ENCODE results near the gene AHCYL2.
"Not testable (repeated sequence)": the region's sequence is repeated elsewhere in the genome, so short reads cannot be mapped to it uniquely, and the experiment has no call there.

AHCYL2 gene

DNA sequence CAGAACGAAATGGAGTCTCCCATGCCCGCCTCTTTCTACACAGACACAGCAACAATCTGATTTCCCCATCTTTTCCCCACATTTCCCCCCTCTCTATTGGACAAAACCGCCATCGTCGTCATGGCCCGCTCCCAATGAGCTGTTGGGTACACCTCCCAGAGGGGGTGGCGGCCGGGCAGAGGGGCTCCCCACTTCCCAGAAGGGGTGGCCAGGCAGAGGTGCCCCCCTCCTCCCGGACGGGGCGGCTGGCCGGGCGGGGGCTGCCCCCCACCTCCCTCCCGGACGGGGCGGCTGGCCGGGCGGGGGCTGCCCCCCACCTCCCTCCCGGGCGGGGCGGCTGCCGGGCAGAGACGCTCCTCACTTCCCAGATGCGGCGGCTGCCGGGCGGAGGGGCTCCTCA lies 251.1 kb downstream of the AHCYL2 start:
- not testable (repeated sequence) for H3K27ac ChIP-seq (ENCODE audit: low read depth, low read length); H3K27me3 ChIP-seq (ENCODE audit: insufficient read depth, low read length); H3K4me1 ChIP-seq (ENCODE audit: control insufficient read depth, insufficient read depth, low read length, unreplicated experiment); H3K4me3 ChIP-seq (ENCODE audit: low read depth, low read length); H2AFZ ChIP-seq (ENCODE audit: low read length, unreplicated experiment); H3K79me2 ChIP-seq (ENCODE audit: control insufficient read depth, insufficient read depth, low read length, unreplicated experiment)
- peaks cover 17% of the 10 kb centered on the region; the same call in 1 of the 2 replicates for H3K36me3 ChIP-seq (ENCODE audit: insufficient read depth, low read length)

- not testable (repeated sequence) for H2AFZ ChIP-seq (ENCODE audit: low read length, unreplicated experiment); H3K4me1 ChIP-seq (ENCODE audit: control insufficient read depth, insufficient read depth, low read length, unreplicated experiment); H3K79me2 ChIP-seq (ENCODE audit: control insufficient read depth, insufficient read depth, low read length, unreplicated experiment); H3K27ac ChIP-seq (ENCODE audit: low read depth, low read length); H3K4me3 ChIP-seq (ENCODE audit: low read depth, low read length); H3K27me3 ChIP-seq (ENCODE audit: insufficient read depth, low read length)
- H3K36me3 ChIP-seq (ENCODE audit: insufficient read depth, low read length): peaks cover 18% of the 10 kb centered on the region; the same call in 1 of the 2 replicates
Measured at GRCh38 chr7:129476398-129476797, 251.6 kb downstream of the AHCYL2 start.

All from ACC112 (cell line).